BE2C (cell line): Measurements from ENCODE around the gene TP63.

Source experiments
- DNase-seq: peaks from one replicate; pipeline ENCODE4 v3.0.0-alpha.2; 2020
- H3K27me3 ChIP-seq: fragments of 250-450 bp; sonication (Bioruptor Pico); 2 replicates; pipeline ENCODE4 v1.5.1; 2020; ENCODE audit warnings: mild to moderate bottlenecking
- H3K36me3 ChIP-seq: fragments of 250-450 bp; sonication (Bioruptor Pico); 2 replicates; pipeline ENCODE4 v1.5.1; 2020; ENCODE audit warnings: mild to moderate bottlenecking
- H3K4me1 ChIP-seq: fragments of 250-450 bp; sonication (Bioruptor Pico); 2 replicates; pipeline ENCODE4 v1.5.1; 2020
- H3K4me3 ChIP-seq: 2 replicates; pipeline ENCODE4 v1.5.1; 2011; ENCODE audit warnings: low read depth, low read length
- H3K9me3 ChIP-seq: fragments of 250-450 bp; sonication (Bioruptor Pico); 2 replicates; pipeline ENCODE4 v1.5.1; 2020
- TF ChIP-seq, protein P1 (sequence below): IDR thresholded peaks from 2 replicates; pipeline ENCODE4 v1.5.1; 2012; ENCODE audit warnings: mild to moderate bottlenecking, low read depth, low read length

TP63 gene

DNA sequence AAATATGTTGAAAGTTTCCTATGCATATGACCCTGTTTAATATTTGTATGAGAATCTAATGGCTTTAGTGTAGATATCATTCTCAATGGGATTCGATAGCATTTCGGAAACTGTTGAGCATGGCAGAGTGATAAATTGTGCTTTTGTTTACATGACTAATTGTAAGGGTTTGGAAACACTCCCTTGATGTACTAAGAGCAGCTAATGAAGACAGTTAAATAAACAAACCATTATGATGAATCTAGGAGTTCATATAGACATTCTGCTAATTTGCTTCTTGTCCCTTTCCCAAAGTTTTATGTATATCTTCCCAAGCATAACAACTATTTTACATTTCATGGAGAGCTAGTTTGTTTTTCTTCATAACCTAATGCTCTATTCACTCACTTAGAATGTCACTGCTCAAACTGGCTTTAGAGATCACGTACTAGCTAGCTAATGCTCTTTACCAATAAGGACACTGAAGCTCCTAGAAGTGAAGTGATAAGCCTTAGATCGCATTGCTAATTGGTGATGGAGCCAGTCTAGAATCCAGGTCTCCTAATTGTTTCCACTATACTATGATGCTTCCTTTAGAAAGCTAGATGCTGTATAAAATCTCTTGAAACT lies 140.8 kb downstream of the TP63 start:
- H3K4me1 ChIP-seq = no peaks in the 10 kb centered on the region
- TF ChIP-seq, protein P1, sequence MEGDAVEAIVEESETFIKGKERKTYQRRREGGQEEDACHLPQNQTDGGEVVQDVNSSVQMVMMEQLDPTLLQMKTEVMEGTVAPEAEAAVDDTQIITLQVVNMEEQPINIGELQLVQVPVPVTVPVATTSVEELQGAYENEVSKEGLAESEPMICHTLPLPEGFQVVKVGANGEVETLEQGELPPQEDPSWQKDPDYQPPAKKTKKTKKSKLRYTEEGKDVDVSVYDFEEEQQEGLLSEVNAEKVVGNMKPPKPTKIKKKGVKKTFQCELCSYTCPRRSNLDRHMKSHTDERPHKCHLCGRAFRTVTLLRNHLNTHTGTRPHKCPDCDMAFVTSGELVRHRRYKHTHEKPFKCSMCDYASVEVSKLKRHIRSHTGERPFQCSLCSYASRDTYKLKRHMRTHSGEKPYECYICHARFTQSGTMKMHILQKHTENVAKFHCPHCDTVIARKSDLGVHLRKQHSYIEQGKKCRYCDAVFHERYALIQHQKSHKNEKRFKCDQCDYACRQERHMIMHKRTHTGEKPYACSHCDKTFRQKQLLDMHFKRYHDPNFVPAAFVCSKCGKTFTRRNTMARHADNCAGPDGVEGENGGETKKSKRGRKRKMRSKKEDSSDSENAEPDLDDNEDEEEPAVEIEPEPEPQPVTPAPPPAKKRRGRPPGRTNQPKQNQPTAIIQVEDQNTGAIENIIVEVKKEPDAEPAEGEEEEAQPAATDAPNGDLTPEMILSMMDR = no peak
- H3K36me3 ChIP-seq = no peaks in the 10 kb centered on the region
- H3K4me3 ChIP-seq = no peak overlapping the region
- no peaks in the 10 kb centered on the region for H3K9me3 ChIP-seq
- H3K27me3 ChIP-seq = no peaks in the 10 kb centered on the region
- no peak for DNase-seq

DNA sequence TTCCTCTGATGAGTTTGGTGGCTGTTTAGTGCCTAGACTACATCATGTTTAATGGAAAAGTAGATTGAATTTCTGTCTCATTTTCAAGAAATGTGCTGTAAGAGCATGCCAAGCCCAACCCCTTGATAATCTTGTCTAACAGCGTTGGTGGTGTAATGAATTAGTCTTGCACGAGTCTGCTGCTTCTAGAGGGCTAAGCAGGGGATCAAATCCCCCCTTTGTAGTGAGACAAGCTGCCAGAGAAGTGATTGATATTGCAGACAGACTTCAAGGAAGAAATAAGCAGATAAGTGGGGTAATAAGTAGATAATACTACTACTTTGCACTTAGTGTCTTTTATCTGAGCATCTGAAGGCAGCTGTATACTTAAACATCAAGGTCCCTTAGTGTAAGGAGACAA lies 141.4 kb downstream of the TP63 start:
- H3K27me3 ChIP-seq = no peaks in the 10 kb centered on the region
- TF ChIP-seq, protein P1 = no peak
- no peak overlapping the region for H3K4me3 ChIP-seq
- H3K36me3 ChIP-seq = no peaks in the 10 kb centered on the region
- no peak for DNase-seq
- no peaks in the 10 kb centered on the region for H3K9me3 ChIP-seq
- no peaks in the 10 kb centered on the region for H3K4me1 ChIP-seq

DNA sequence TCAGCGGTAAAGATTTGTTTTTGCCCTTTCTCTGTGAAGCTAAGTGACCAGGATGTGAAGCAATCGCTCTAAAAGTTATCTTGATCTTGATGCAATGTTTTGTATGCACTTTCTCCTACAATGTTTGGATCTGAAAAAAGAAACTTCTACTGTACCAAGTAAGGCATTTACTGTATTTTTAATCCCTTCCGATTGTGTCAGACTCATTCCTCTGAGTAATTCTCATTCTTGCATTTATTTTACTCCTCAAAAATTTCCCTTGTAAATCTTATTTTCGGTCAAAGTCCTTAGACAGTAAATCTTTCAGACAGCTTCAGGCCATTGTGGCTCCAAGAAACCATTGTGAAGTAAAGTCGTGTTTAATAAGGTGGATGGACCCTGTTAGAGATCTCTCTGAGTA lies 141.9 kb downstream of the TP63 start:
- no peaks in the 10 kb centered on the region for H3K9me3 ChIP-seq
- no peaks in the 10 kb centered on the region for H3K27me3 ChIP-seq
- TF ChIP-seq, protein P1 = no peak
- H3K4me1 ChIP-seq = no peaks in the 10 kb centered on the region
- no peak for DNase-seq
- no peaks in the 10 kb centered on the region for H3K36me3 ChIP-seq
- H3K4me3 ChIP-seq = no peak overlapping the region

DNA sequence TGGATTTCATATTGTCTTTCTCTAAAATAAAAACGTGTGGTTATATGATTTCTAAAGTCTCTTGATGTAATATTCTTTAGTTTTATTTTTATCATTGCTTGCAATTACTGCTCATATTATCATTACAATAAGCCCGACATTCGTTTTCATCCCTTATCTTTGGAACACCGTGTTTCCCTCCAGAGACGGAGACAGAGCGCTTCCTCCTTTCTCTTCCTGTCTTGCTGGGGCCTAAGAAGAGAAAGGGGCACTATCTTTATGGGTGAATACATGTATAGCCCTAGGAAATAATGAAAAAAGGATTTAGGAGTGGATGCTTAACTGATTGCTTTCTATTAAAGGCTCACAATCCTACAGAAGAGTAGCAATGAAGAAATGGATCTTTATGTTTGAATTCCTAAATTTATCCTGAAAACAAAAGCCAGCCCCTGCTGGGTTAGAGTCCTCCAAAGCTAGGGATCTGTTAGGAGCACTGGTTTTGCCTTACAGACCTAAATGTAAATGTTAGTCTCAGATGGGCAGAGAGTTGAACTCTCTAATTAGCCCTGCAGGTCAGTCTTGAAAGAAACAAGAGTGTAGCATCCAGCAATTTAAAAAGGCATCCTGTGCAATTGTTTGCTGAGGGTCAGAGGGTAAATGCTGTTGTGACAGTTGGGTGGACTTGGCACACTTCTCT lies 145.1 kb downstream of the TP63 start:
- H3K4me1 ChIP-seq = no peaks in the 10 kb centered on the region
- TF ChIP-seq, protein P1 = no peak
- H3K36me3 ChIP-seq = no peaks in the 10 kb centered on the region
- no peaks in the 10 kb centered on the region for H3K27me3 ChIP-seq
- no peaks in the 10 kb centered on the region for H3K9me3 ChIP-seq
- H3K4me3 ChIP-seq = no peak overlapping the region
- DNase-seq = no peak

DNA sequence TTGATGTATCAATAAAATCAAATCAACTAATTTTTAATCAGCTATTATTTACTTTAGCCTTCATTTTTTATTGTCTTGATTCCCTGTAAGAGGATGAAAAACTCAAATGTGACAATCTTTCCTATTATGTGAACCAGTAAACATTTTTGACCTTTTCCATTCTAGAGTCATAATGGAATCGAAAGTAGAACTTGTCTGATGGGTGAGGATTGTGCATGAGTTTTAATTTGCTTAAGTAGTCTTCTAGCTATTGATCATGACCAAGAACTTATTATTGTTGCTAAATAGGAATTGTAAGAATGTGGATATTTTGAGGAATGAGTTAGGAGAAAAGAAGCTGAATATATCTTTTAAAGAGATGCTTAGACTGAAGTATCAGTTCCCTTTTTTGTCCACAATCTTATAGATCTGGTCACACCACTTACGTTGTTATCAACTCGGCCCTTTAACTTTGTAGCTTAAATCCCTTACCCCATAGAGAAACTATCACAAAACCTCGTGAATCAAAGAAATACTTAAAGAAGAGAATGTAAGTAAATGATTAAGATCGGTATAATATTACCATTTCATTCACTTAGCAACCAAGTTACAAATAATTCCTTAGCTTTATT lies 147.3 kb downstream of the TP63 start:
- Histone ChIP-seq H3K27me3 (no peaks in the 10 kb centered on the region), H3K4me1 (no peaks in the 10 kb centered on the region), H3K4me3 (no peak overlapping the region), H3K36me3 (no peaks in the 10 kb centered on the region), H3K9me3 (no peaks in the 10 kb centered on the region)
- DNase-seq = no peak
- TF ChIP-seq, protein P1 = no peak

DNA sequence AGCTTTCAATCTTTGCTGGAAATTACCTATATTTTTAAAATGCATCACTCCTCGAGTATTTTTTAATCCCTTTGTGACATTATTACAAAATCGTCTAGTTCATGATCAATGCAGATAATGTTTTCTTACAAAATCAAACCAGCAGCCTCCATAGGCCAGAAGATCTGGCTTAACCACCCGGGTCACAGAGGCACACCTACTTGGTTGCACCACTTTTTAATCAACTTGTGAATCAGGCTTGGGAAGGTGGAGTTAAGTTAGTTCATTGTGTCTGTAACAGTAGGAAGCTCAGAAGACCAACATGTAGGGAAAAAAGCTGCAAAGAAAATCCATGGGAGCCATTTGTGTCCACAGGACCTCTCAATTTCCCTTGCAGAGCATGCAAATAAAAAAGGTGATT lies 148.0 kb downstream of the TP63 start:
- TF ChIP-seq, protein P1 = no peak
- DNase-seq = no peak
- H3K4me1 ChIP-seq = no peaks in the 10 kb centered on the region
- H3K27me3 ChIP-seq = no peaks in the 10 kb centered on the region
- H3K36me3 ChIP-seq = no peaks in the 10 kb centered on the region
- H3K4me3 ChIP-seq = no peak overlapping the region
- H3K9me3 ChIP-seq = no peaks in the 10 kb centered on the region
